Kidney (tissue), 14 donors: ENCODE data around the gene MED13L. TPM values are rescaled to one million over a fixed set of nuclear protein-coding genes. Genes with fewer than 3 reads are reported as not detected.

Experiments used
- DNase-seq, 5 donors: peaks; one replicate each; pipeline ENCODE4 v3.0.0-alpha.2; 2013 to 2020
- FAIRE-seq: peaks from 2 replicates; lab custom pipeline; 2012; peaks lifted over from hg19 to GRCh38; lab: Jason Lieb, UNC
- H3K27ac ChIP-seq, 2 donors: one replicate each; pipeline ENCODE4 v1.7.0; 2013; ENCODE audit warnings: low read depth in 2 of 2, low read length in 2 of 2, inconsistent platforms in 1 of 2
- H3K27me3 ChIP-seq: one replicate; pipeline ENCODE4 v1.7.1; 2013; ENCODE audit warnings: low read length, inconsistent platforms; ENCODE audit not compliant: control insufficient read depth, insufficient read depth
- H3K36me3 ChIP-seq, 3 donors: one replicate each; pipeline versions ENCODE4 v1.7.0 to v1.7.1; 2013; ENCODE audit warnings: low read length in 3 of 3, control low read depth in 1 of 3, inconsistent platforms in 1 of 3; ENCODE audit not compliant: insufficient read depth in 3 of 3, control insufficient read depth in 2 of 3
- H3K4me1 ChIP-seq, 3 donors: one replicate each; pipeline versions ENCODE4 v1.7.0 to v1.7.1; 2013; ENCODE audit warnings: low read length in 3 of 3, inconsistent platforms in 1 of 3, low read depth in 1 of 3; ENCODE audit not compliant: control insufficient read depth in 2 of 3, insufficient read depth in 2 of 3
- H3K4me3 ChIP-seq, 3 donors: one replicate each; pipeline versions ENCODE4 v1.7.0 to v1.8.1; 2013; ENCODE audit warnings: low read length in 3 of 3, control low read depth in 1 of 3, inconsistent platforms in 1 of 3
- H3K9ac ChIP-seq, 3 donors: one replicate each; pipeline versions ENCODE4 v1.7.0 to v1.7.1; 2013; ENCODE audit warnings: low read length in 3 of 3, control low read depth in 1 of 3, inconsistent platforms in 1 of 3
- H3K9me3 ChIP-seq, 3 donors: one replicate each; pipeline versions ENCODE4 v1.7.0 to v1.7.1; 2013; ENCODE audit warnings: low read length in 3 of 3, control low read depth in 1 of 3, inconsistent platforms in 1 of 3; ENCODE audit not compliant: control insufficient read depth in 2 of 3, insufficient read depth in 1 of 3
- intact Hi-C: fragments of 100-400 bp; cut with DNase I; formaldehyde crosslinking; loops from one replicate; pipeline ENCODE4 v1.11.1; 2022
- polyA plus RNA-seq: library from polyadenylated mRNA; stranded (reverse); fragments of 350-450 nt; fragmentation: Illumina TruSeq; extraction: RNeasy Lipid Tissue Mini Kit (QIAGEN cat#74804); gene quantifications from one replicate; pipeline ENCODE4 v1.2.3, GENCODE V29; 2014; ENCODE audit warnings: low read depth, low replicate concordance; ENCODE audit not compliant: insufficient read depth
- total RNA-seq: library from RNA; stranded (reverse); fragmentation: NEBNext Ultra II Directional; extraction: Animal tissue kit (Norgen Biotek cat#: 25700); gene quantifications from one replicate; pipeline ENCODE4 v1.2.1, GENCODE V29; 2021
- TF ChIP-seq, protein P1 (sequence below): IDR thresholded peaks from 3 replicates; pipeline ENCODE4 v1.5.1; 2012; ENCODE audit warnings: mild to moderate bottlenecking, moderate library complexity, borderline replicate concordance; ENCODE audit not compliant: insufficient read depth; ENCODE audit errors: extremely low read depth
- donor health status: control.
- donor health status: control.
- donor health status: control.
- donor health status: control.
- donor health status: control.
- donor health status: DM: yes; HTN: yes; CAD: no.
- donor health status: Normal renal cell carcinoma (clear cell type).

The MED13L gene
- total and polyA plus RNA-seq, 2 donors from 2014 or later, result 7.1 to 153 TPM

DNA sequence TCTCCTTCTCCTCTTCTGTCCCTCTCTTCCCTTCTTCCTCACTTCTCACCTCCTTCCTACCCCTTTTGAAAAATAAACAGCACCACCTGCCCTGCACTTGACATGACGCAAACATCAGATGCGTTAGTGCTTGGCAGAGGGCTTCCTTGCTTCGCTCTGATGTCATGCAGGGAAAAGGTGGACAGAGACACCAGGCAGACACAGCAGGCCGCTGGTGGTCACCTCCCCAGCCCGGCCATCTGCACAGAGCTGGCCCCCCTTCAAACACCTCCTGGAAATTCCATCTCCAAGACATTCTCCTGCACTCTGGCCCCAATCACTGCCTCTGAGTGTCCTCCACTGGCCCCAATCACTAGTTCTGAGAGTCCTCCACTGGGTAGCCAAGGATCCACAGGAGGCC lies 353.6 kb downstream of the MED13L start:
- Histone ChIP-seq H3K9me3 (peaks cover 0 to 7% (median 1%) of the 10 kb centered on the region in 3 donors), H3K36me3 (no peaks in the 10 kb centered on the region), H3K9ac (no peak overlapping the region), H3K27ac (no peak overlapping the region), H3K4me1 (no peaks in the 10 kb centered on the region), H3K4me3 (no peak overlapping the region), H3K27me3 (no peaks in the 10 kb centered on the region)
- DNase-seq (no peak), FAIRE-seq (no peak)
- intact Hi-C loops, result no loop called here
- TF ChIP-seq, protein P1, sequence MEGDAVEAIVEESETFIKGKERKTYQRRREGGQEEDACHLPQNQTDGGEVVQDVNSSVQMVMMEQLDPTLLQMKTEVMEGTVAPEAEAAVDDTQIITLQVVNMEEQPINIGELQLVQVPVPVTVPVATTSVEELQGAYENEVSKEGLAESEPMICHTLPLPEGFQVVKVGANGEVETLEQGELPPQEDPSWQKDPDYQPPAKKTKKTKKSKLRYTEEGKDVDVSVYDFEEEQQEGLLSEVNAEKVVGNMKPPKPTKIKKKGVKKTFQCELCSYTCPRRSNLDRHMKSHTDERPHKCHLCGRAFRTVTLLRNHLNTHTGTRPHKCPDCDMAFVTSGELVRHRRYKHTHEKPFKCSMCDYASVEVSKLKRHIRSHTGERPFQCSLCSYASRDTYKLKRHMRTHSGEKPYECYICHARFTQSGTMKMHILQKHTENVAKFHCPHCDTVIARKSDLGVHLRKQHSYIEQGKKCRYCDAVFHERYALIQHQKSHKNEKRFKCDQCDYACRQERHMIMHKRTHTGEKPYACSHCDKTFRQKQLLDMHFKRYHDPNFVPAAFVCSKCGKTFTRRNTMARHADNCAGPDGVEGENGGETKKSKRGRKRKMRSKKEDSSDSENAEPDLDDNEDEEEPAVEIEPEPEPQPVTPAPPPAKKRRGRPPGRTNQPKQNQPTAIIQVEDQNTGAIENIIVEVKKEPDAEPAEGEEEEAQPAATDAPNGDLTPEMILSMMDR, result no peak

DNA sequence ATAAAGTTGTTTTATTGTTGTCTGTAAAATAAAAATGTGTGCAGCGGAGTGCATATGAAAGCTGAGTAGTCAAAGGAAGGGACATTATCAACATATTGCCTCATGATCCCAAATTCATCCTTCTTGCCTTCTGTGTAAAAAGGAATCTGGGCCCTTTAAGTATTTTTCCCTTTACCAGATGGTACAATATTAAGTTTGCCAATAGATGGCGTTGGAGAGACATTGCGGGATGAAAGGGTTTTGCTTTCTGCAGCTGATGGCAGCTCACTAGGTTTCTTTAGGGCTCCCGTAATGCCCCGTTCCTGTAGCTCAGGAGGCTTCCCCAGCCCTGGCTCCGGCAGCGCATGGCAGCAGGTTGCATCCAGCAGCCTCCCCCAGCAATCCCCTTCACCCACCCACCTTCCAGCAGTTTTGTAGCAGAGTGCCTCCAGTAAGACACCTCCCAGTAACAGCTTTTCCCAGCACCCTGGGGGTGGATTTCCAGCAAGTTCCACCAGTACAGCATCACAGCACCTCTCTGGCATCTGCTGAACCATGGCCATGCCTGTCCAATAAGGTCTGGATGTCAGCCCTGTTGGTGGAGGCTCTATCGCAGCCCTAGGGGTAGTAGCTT lies 354.4 kb downstream of the MED13L start:
- Histone ChIP-seq H3K9me3 (peaks cover 0 to 7% (median 1%) of the 10 kb centered on the region in 3 donors), H3K4me1 (no peaks in the 10 kb centered on the region), H3K27me3 (no peaks in the 10 kb centered on the region), H3K4me3 (no peak overlapping the region), H3K9ac (no peak overlapping the region), H3K27ac (no peak overlapping the region), H3K36me3 (no peaks in the 10 kb centered on the region)
- DNase-seq (no peak), FAIRE-seq (no peak)
- TF ChIP-seq, protein P1, result no peak
- intact Hi-C loops, result no loop called here

DNA sequence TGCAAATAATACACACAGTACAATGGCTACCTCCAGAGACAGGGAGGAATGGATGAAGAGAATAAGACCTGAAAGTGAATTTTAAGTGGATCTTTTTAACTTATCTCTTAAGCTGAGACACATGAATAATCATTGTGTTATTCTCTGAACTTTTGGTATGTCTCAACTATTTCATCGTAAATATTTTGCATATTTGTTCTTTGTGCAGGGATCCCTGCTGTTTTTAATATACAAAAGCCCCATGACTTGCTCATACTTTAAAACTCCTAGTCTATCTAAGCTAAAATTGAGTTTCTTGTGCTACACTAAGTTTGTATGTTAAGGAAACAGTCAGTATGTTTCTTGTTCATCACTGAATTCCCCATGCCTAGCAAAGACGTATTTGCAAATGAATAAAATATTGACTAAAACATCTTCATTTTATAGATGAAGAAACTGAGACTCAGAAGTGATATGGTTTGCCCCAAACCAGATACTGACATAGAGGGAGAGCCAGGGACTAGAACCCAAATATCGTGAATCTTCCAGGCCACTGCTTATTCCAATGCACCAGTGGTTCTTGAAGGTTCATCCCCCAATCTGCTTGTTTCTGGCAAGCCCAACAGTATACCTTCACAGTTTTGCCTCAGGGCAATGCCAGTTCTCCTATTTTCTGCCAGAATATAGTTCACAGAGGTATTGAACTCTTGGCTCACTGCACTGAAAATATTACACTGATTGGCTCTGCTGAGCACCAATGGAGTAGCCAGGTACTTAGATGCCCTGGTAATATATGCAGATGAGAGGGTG lies 356.9 kb downstream of the MED13L start:
- H3K4me3 ChIP-seq, result no peak overlapping the region
- peaks cover 0 to 2% (median 0%) of the 10 kb centered on the region in 3 donors for H3K4me1 ChIP-seq
- TF ChIP-seq, protein P1, result no peak
- H3K9ac ChIP-seq, result no peak overlapping the region
- no peak for DNase-seq
- H3K27me3 ChIP-seq, result no peaks in the 10 kb centered on the region
- FAIRE-seq, result no peak
- H3K9me3 ChIP-seq, result peaks cover 0 to 7% (median 1%) of the 10 kb centered on the region in 3 donors
- H3K27ac ChIP-seq, result no peak overlapping the region
- no peaks in the 10 kb centered on the region for H3K36me3 ChIP-seq
- intact Hi-C loops, result no loop called here
